GM21723 (cell line): ENCODE measurements around the gene MORN5.
"Not testable (repeated sequence)": the region's sequence is repeated elsewhere in the genome, so short reads cannot be mapped to it uniquely, and the experiment has no call there.

Source experiments
- ATAC-seq: cut with Tn5 transposase; IDR thresholded peaks from one replicate; pipeline ENCODE4 v1.9.1; 2021; ENCODE audit warnings: mild to moderate bottlenecking, moderate library complexity; ENCODE audit not compliant: unreplicated experiment

The MORN5 gene

GRCh38 chr9:122159026-122159924, at the start of gene MORN5, which contains the start of gene NDUFA8:
TSS of gene MORN5 (plus strand) at chr9:122159908. CDS start at chr9:122159973, 65 bp downstream.
TSS of gene NDUFA8 (minus strand) at chr9:122159779. CDS start at chr9:122159677, 102 bp downstream.
- ATAC-seq: peak; percentile 91

DNA sequence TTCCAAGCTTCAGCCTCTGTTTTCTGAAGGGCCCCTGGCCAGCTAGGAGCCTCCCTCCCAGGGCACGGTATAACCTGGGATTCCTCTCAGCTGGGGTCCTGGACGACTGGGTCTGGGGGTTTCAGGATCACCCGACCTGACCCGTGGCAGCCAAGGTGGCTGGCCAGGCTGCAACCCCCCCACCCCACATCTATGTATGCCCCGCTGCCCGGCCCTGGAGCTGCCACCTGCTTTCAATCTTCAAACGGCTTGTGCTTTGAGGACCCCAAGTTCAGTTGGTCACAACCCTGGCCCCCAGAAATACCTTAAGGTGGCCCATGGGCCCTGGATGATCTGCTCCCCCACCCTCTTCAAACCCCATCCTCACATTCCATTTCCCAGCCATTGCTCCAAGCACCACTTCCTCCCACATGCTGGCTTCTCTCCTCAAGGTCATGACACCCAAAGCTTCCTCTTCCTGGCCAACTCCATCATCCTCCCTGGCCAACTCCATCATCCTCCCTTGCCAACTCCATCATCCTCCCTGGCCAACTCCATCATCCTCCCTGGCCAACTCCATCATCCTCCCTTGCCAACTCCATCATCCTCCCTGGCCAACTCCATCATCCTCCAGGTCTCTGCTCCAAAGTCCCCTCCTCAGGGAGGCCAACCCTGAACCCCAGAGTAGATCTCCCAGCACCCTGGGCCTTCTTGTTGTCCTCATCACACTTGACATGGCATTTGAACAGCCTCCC, 49.4 kb upstream of the MORN5 start:
- no peak for ATAC-seq

DNA sequence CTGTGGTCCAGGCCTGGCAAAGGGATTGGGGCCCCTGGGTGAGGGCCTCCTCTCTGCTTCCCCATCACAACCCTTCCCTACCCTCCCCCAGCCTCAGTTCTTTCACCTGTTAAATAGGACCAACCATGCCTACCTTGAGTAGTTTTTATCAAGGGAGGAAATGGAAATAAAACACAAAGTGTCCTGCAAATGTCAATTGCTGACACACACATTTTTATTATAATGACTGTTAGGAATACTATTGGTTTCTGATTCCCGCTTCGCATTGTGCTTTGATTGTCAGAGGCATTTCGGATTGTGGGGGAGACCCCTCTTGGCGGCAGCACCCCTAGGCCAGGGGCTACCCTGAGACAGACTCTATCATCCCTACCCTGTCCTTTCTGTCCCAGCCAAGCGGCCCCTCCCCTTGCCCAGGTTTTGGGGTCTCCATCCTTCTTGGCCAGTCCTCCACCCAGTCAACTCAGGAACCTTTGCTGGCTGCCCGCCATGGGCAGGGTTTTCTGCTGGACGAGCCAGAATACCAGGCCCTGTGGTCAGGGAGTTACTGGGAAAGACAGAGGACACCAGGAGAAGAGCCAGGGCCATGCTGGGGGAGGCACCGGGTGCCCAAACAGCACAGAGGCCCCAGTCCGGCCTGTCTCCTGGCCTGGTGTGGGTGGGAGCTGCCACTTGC, 48.2 kb upstream of the MORN5 start:
- no peak for ATAC-seq

GRCh38 chr9:122112238-122112637, 47.5 kb upstream of the MORN5 start:
- no peak for ATAC-seq

GRCh38 chr9:122113574-122113973, 46.1 kb upstream of the MORN5 start:
- ATAC-seq: no peak

- no peak for ATAC-seq
Observed at GRCh38 chr9:122115176-122116035, 44.3 kb upstream of the MORN5 start.

GRCh38 chr9:122116040-122116439, 43.7 kb upstream of the MORN5 start:
- no peak for ATAC-seq

DNA sequence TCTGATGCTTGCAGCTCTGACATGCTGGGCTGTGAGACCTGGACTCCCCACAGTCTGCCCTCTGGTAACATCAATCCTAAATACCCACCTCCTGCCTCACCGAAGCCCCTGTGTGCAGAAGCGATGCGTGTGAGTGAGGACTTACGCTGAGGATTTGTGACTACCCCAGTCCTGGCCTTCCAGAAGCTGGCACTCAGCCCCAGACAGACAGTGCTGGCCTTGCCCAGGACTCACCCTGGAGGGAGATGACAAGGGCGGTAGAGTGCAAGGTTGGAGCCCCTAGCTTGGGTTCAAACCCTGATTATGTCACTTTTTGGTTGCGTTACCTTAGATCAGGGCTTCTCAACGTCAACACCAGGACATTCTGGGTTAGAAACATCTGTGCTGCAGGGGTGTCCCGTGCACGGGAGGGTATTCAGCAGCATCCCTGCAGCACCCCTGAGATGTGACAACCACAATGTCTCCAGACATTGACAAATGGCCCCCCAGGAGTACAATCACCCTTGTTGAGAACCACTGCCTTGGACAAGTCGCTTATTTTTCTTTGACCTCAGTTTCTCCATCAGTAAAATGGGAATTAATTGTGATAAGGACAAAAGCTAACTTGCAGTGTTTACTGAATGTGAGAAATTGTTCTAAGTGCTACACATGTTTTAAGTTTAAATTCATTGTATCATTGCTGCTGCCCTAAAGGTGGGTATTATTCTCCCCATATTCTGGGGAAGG, 43.1 kb upstream of the MORN5 start:
- no peak for ATAC-seq

GRCh38 chr9:122117241-122117640, 42.5 kb upstream of the MORN5 start:
- ATAC-seq: not testable (repeated sequence)

- no peak for ATAC-seq
Observed at GRCh38 chr9:122118343-122119165, 41.2 kb upstream of the MORN5 start.

DNA sequence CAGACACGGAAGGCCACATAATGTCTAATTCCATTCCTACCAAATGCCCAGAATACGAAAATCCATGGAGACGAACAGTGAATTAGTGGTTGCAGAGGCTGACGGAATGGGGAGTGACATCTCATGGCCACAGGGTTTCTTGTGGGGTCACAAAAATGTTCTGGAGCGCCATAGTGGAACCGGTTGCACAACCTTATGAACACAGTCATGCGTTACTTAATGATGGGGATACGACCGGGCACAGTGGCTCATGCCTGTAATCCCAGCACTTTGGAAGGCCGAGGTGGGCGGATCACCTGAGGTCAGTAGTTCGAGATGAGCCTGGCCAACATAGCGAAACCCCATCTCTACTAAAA, 40.6 kb upstream of the MORN5 start:
- ATAC-seq: no peak

DNA sequence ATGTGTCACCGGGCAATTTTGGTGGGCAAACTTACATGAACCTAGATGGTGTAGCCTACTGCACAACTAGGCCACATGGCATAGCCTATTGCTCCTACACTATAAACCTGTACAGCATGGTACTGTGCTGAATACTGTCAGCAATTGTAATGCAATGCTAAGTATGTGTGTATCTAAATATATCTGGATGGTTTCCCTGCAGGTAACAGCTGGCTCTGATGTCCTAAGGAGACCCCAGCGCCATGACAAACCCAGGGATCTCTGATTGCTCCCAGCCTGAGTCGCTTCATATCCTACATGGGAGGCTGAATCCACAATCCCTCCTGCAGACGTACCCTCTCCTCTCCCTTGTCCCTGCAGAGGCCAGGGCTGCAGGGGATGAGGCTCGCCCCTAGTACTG, 40.0 kb upstream of the MORN5 start:
- ATAC-seq: no peak

DNA sequence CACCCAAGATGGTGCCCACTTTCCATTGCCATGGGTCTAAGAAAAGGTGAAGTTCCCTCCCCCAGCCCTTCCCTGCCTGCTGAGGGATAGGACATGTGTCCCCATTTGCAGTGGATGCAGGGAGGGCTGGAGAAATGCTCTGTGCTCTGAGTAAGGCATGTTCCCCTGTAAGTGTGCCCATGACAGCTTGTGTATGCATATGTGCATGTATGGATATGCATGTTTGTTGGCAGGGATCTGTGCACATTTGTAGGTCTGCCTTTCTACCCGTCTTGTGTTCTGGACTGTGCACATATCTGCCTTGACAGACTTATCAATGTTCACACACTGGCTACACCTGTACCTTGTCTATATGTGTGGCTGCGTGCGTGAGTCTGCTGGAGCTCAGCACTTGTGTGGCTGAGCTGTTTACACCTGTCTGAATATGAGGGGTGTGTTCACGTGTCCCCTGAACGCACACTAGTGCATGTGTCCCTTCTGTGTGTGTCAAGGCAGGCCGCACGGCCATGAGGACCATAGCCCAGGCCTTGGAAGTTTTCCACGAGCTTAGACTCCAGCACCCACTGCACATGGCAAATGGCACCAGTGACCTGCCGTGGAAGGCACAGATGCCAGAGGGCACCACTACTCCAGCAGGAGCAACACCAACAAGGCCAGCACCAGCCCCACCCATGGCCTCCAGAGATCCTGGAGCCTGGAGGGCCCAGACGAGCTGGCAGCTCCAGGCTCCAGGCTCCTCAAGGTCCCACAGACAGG, 39.2 kb upstream of the MORN5 start:
- ATAC-seq: no peak

GRCh38 chr9:122121391-122121790, 38.3 kb upstream of the MORN5 start:
- no peak for ATAC-seq

DNA sequence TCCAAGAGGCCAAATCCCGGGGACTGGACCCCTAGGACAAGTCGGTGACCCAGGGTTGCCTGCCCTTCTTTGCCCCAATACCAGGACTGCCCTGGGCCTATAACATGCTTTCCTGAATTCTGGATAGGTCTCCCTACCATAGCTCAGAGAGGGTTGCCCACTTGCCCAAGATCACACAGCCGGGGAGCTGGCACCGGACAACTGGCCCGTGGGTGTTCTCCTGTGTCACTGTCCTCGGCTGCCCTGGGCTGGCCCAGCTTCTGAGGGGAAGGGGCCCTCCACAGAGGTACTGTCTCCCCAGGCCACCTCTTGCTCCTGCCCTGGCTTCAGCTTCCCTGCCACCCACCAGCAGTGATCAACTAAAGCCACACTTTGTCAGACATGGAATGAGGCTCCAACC, 37.8 kb upstream of the MORN5 start:
- ATAC-seq: no peak

DNA sequence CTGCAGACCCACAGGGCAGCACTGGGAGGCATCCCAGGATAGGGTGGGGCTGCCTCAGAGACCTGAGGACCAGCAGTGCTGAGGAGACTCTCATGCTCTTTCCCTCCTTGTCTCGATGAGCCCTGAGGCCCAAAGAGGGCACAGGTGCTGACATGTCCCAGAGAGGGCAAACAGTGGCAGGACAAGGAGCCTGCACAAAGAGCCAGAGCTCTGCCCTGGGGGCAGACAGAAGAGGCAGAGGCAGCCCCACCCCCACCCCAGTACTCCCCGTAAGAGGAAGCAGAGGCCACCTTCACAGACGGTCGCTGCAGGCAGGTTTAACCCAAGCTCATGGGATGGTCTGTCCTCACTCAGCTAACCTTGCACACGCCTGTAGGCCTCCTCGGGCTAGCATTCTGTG, 37.2 kb upstream of the MORN5 start:
- no peak for ATAC-seq

DNA sequence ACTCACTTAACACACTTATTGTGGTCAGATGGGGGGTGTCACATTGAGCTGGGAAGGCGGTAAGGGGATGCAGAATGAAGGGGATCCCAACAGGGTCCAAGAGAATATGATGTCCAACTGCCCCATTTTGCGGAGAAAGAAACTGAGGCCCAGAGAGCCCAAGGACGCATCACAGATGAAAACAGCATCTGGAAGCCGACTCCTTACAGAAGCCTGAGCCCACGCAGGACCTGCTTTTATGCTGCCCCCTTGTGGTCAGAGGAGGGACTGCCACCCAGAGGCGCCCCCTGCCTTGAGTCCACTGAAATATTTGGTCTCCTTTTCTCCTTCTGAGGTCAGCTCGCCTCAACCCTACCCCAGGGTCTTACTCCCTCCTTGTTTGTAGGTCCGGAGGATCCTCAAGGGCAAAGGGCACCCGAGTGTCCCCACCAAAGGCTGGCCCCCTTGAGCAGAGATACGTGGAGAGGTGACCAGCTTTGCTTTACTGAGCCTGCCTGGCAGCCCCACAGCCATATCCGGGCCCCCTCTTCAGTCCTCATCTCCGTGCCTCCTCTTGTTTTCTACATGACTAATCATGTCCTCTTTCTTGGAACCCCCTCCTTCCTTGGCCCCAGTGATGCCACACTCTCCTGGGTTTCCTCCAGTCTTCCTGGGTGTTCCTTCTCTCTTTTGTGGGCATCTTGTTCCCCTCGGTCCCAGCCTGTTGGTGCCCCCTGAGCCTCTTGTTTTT, 36.6 kb upstream of the MORN5 start:
- ATAC-seq: peak; percentile 55

GRCh38 chr9:122124048-122124447, 35.7 kb upstream of the MORN5 start:
- ATAC-seq: no peak
